ENCODE results near the gene IFITM5.

GRCh38 chr11:284105-285020 is 15.0 kb downstream of the IFITM5 start:
- no peak for TF ChIP-seq CTCF (IDR thresholded peaks at IDR 0.05; ENCODE audit: low read depth, low read length)
- TF ChIP-seq EZH2phosphoT487 (IDR thresholded peaks at IDR 0.05; ENCODE audit: low read depth) = no peak
